GM21381 (cell line): ENCODE data around the gene RNF207.

Experiments
- ATAC-seq: cut with Tn5 transposase; IDR thresholded peaks from one replicate; pipeline ENCODE4 v1.9.1; 2021; ENCODE audit warnings: mild to moderate bottlenecking, moderate library complexity; ENCODE audit not compliant: unreplicated experiment

RNF207 gene

GRCh38 chr1:6266641-6267040 is 60.7 kb downstream of the RNF207 start:
- ATAC-seq, result no peak

- no peak for ATAC-seq
Observed at GRCh38 chr1:6267686-6268322, 61.9 kb downstream of the RNF207 start.

GRCh38 chr1:6268415-6268814 is 62.5 kb downstream of the RNF207 start:
- ATAC-seq, result no peak

GRCh38 chr1:6269296-6269695 is 63.4 kb downstream of the RNF207 start:
- ATAC-seq, result no peak

- ATAC-seq, result no peak
Observed at GRCh38 chr1:6269720-6270400, 63.9 kb downstream of the RNF207 start.

- no peak for ATAC-seq
Observed at GRCh38 chr1:6270401-6270800, 64.5 kb downstream of the RNF207 start.
